Spleen (tissue), 11 donors: ENCODE results near the gene PAPPA2. TPM values are rescaled to one million over a fixed set of nuclear protein-coding genes. Genes with fewer than 3 reads are reported as not detected.

Source experiments
- DNase-seq: peaks from one replicate; pipeline ENCODE4 v3.0.0-alpha.2; 2020
- H3K27ac ChIP-seq, 8 donors: fragments of 200-600 bp; sonication (generic) in 7 of 8; 1 replicate in 4 of 8; 2 replicates in 4 of 8; pipeline versions ENCODE4 v1.5.0 to v1.8.0; 2016 to 2021; ENCODE audit warnings: inconsistent platforms in 4 of 8, mild to moderate bottlenecking in 4 of 8, moderate library complexity in 1 of 8
- H3K27me3 ChIP-seq, 7 donors: fragments of 200-600 bp; sonication (generic) in 6 of 7; replicated peaks in 1 of 7; 1 replicate in 4 of 7; 2 replicates in 3 of 7; pipeline versions ENCODE4 v1.5.0 to v1.8.0; 2016 to 2021; ENCODE audit warnings: inconsistent platforms in 3 of 7, mild to moderate bottlenecking in 1 of 7
- H3K36me3 ChIP-seq, 6 donors: fragments of 200-600 bp; sonication (generic) in 5 of 6; 1 replicate in 4 of 6; 2 replicates in 2 of 6; pipeline versions ENCODE4 v1.5.0 to v1.8.0; 2016 to 2021; ENCODE audit warnings: inconsistent platforms in 2 of 6
- H3K4me1 ChIP-seq, 6 donors: fragments of 200-600 bp; sonication (generic) in 5 of 6; 1 replicate in 3 of 6; 2 replicates in 3 of 6; pipeline versions ENCODE4 v1.5.0 to v1.8.0; 2016 to 2021; ENCODE audit warnings: inconsistent platforms in 3 of 6
- H3K4me3 ChIP-seq, 8 donors: fragments of 200-600 bp; sonication (generic) in 7 of 8; 1 replicate in 4 of 8; 2 replicates in 4 of 8; pipeline versions ENCODE4 v1.5.0 to v1.8.0; 2016 to 2021; ENCODE audit warnings: inconsistent platforms in 4 of 8, mild to moderate bottlenecking in 4 of 8, moderate library complexity in 2 of 8
- H3K9me3 ChIP-seq, 8 donors: fragments of 200-600 bp; sonication (generic) in 7 of 8; 1 replicate in 4 of 8; 2 replicates in 4 of 8; pipeline versions ENCODE4 v1.5.0 to v1.8.0; 2016 to 2021; ENCODE audit warnings: inconsistent platforms in 4 of 8
- POLR2A ChIP-seq, 3 donors: fragments of 450-650 bp; IDR thresholded peaks; one replicate each; pipeline ENCODE4 v1.5.1; 2017; ENCODE audit warnings: antibody characterized with exemption in 3 of 3, mild to moderate bottlenecking in 1 of 3
- POLR2AphosphoS5 ChIP-seq, 3 donors: sonication (generic); formaldehyde crosslinking; IDR thresholded peaks; one replicate each; pipeline ENCODE4 v1.5.1; 2017; ENCODE audit warnings: antibody characterized with exemption in 3 of 3
- WGBS, 5 donors: extraction: QIAGEN DNeasy Blood & Tissue Kit in 3 of 5; methylation state at CpG; one replicate each; pipeline versions ENCODE4 v1.1.5 to v1.1.7; 2013 to 2018; 5-methylcytosine and 5-hydroxymethylcytosine counted together
- intact Hi-C: fragments of 100-400 bp; cut with DNase I; formaldehyde crosslinking; loops from one replicate; pipeline ENCODE4 v1.15.0; 2023; ENCODE audit warnings: low total_unique reads
- polyA plus RNA-seq, 3 donors: library from polyadenylated mRNA; stranded (reverse); fragments of 200-250 nt; gene quantifications; one replicate each; pipeline ENCODE4 v1.2.1, GENCODE V29; 2013
- total RNA-seq, 7 donors: library from RNA; depleted of rRNA in 3 of 7; stranded (reverse); fragments of >200 nt in 3 of 7; fragmentation: NEBNext Ultra II Directional in 4 of 7; extraction: Animal tissue kit (Norgen Biotek cat#: 25700) in 4 of 7; gene quantifications; one replicate each; pipeline versions ENCODE4 v1.1.0 to v1.2.1, GENCODE V29; 2016 to 2021
- TF ChIP-seq, protein P1 (sequence below), 11 experiments: fragments of 200-600 bp in 7 of 11; fragments of 450-650 bp in 4 of 11; sonication (generic) in 4 of 11; IDR thresholded peaks in 8 of 11; conservative IDR thresholded peaks in 3 of 11; 1 replicate in 7 of 11; 2 replicates in 4 of 11; pipeline versions ENCODE4 v1.4.0 to v1.8.0; 2016 to 2021; ENCODE audit warnings: antibody characterized with exemption in 11 of 11, inconsistent platforms in 4 of 11, mild to moderate bottlenecking in 1 of 11
- donor health status: healthy with polysubstance abuse.
- donor health status: DM: no; HTN: no; CAD: no; lungs with moderate emphysema.
- donor health status: DM: no; HTN: no; CAD: no.
- donor health status: Bipolar disorder and iron deficiency.
- donor health status: healthy.
- donor health status: DM: no; HTN: no; CAD: no.
- donor health status: DM: yes; HTN: yes; CAD: no.

Gene PAPPA2
- total and polyA plus RNA-seq, 10 donors: 0.02 to 0.76 (median 0.06) TPM; not detected in 3

DNA sequence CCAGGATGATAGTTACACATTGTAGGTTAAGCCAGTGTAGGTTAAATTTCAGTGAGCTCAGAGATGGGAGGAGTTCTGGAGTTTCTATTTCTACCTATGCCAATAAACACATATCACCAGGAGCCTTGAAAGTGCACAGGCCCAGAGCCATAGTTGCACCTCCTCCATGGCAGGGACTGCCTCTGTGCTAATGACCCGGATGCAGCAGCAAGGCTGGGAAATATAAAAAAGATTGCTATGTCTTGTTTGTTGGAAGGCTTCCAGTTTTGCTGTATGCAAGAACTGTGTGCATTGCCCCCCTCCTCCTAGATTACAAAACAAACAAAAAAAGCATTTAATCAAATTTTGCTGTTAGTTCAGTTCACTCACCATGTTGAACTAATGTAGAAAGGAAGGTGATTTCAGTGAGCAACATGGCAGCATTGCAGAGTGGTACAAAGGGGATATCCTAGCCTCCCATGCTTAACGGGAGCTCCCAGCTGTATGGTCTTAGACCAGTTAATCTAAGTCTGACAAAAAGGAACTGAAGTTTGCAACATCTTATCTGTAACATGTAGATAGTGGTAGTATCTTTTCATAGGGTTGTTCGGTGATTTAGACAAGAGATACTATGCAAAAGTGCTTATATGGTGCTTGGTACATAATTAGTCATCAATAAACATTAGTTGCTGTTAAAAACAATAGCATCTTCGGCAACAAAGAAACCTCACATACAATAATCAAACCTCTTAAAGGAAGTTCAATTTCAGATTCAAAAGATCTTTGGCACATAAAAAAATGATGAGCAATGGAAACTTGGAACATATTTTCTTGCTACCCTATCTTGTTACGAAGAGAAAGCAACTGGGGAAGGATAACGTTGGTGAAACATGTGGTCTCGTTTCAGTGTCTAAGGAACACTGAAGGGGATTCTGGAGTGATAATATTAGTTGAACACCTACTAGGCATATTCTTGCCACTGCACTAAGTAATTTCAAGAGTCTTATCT, 392.1 kb downstream of the PAPPA2 start:
- TF ChIP-seq POLR2AphosphoS5 (IDR thresholded peaks at IDR 0.05): no peak
- no peak for TF ChIP-seq POLR2A (IDR thresholded peaks at IDR 0.05)
- TF ChIP-seq, protein P1, sequence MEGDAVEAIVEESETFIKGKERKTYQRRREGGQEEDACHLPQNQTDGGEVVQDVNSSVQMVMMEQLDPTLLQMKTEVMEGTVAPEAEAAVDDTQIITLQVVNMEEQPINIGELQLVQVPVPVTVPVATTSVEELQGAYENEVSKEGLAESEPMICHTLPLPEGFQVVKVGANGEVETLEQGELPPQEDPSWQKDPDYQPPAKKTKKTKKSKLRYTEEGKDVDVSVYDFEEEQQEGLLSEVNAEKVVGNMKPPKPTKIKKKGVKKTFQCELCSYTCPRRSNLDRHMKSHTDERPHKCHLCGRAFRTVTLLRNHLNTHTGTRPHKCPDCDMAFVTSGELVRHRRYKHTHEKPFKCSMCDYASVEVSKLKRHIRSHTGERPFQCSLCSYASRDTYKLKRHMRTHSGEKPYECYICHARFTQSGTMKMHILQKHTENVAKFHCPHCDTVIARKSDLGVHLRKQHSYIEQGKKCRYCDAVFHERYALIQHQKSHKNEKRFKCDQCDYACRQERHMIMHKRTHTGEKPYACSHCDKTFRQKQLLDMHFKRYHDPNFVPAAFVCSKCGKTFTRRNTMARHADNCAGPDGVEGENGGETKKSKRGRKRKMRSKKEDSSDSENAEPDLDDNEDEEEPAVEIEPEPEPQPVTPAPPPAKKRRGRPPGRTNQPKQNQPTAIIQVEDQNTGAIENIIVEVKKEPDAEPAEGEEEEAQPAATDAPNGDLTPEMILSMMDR (IDR thresholded peaks at IDR 0.05 in 8 of 11, conservative IDR thresholded peaks at IDR 0.05 in 3 of 11): no peak
- no peaks in the 10 kb centered on the region for H3K4me1 ChIP-seq
- DNase-seq: no peak
- 82 to 89% (median 85%) methylated on average over 7 of the region's 7 CpGs for WGBS, 5 donors
- H3K4me3 ChIP-seq: no peak overlapping the region
- no peaks in the 10 kb centered on the region for H3K9me3 ChIP-seq
- H3K36me3 ChIP-seq: no peaks in the 10 kb centered on the region
- no peak overlapping the region for H3K27ac ChIP-seq
- no peaks in the 10 kb centered on the region for H3K27me3 ChIP-seq
- intact Hi-C loops: no loop called here

DNA sequence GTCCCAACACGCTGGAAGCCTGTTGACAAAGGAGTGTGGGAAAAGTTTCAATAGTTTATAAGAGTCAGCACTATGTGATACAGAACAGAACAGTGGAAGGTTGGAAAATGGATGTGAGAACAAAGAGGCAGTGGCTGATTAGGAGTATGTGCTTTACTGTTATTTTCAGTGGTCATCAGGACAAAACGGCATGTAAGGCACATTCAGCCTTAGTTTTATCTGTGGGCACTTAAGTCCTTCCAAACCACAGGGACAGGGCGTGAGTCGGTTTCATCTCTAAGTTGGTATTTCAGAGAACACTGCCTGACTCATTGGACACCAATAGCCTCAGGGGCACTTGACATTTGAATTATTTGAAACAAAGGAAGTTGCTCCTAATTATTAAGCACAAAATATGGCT, 394.7 kb downstream of the PAPPA2 start:
- H3K4me3 ChIP-seq: no peak overlapping the region
- H3K36me3 ChIP-seq: no peaks in the 10 kb centered on the region
- no peak for DNase-seq
- no peaks in the 10 kb centered on the region for H3K4me1 ChIP-seq
- H3K27me3 ChIP-seq: no peaks in the 10 kb centered on the region
- 70 to 81% (median 77%) methylated on average over 4 of the region's 4 CpGs for WGBS, 5 donors
- H3K27ac ChIP-seq: no peak overlapping the region
- TF ChIP-seq POLR2A (IDR thresholded peaks at IDR 0.05) (no peak), POLR2AphosphoS5 (IDR thresholded peaks at IDR 0.05) (no peak)
- TF ChIP-seq, protein P1 (IDR thresholded peaks at IDR 0.05 in 8 of 11, conservative IDR thresholded peaks at IDR 0.05 in 3 of 11): no peak
- no peaks in the 10 kb centered on the region for H3K9me3 ChIP-seq
- intact Hi-C loops: no loop called here

DNA sequence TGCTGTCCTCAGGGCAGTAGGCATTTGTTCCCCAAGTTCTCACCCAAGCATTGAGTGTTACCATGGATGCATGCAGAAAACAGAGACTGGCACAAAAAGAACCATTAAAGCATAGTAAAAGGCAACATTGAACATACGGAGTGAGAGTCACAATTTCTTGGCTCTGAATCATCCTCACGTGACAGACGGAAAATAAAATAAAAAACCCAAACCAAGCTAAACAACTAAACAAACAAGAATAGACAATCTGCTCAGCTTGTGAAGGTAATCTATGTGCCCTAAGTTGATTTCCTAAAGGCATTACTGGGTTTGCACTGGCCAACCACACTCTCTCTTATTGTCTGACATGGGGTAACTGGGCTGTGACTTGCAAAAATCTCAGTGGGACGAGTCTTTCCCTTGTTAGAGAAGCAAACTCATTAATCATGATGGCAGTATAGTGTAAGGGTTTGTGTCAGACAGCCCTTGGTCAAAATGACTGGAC, 395.5 kb downstream of the PAPPA2 start:
- 64 to 71% (median 66%) methylated on average over 4 of the region's 4 CpGs for WGBS, 5 donors
- H3K4me1 ChIP-seq: no peaks in the 10 kb centered on the region
- intact Hi-C loops: no loop called here
- no peaks in the 10 kb centered on the region for H3K9me3 ChIP-seq
- TF ChIP-seq, protein P1 (IDR thresholded peaks at IDR 0.05 in 8 of 11, conservative IDR thresholded peaks at IDR 0.05 in 3 of 11): no peak
- TF ChIP-seq POLR2A (IDR thresholded peaks at IDR 0.05): no peak
- no peak for TF ChIP-seq POLR2AphosphoS5 (IDR thresholded peaks at IDR 0.05)
- no peaks in the 10 kb centered on the region for H3K36me3 ChIP-seq
- no peak overlapping the region for H3K27ac ChIP-seq
- H3K4me3 ChIP-seq: no peak overlapping the region
- no peak for DNase-seq
- H3K27me3 ChIP-seq: no peaks in the 10 kb centered on the region

DNA sequence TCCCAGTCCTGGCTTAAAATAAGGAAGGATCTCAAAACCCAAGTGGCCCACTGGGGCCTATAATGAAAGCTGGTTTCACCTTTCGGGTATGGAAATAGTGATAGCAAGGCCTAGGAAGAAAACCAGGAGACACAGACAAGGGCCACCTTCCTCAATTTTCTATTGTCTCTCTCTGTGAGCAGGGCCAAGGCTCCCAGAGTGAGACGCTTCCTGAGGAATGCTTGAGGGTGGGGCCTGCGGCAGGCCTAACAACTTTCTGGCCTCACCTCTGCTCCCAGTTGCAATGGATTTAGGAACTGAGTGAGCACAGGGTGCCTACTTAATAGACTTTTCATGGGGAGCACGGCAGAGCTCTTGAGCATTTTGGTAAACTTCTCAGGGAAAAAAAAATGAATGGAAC, 400.6 kb downstream of the PAPPA2 start:
- WGBS, 5 donors: 70 to 89% (median 77%) methylated on average over 4 of the region's 4 CpGs

More for the DNA sequence above, 400.6 kb downstream of the PAPPA2 start:
- Histone ChIP-seq H3K27me3 (no peaks in the 10 kb centered on the region), H3K9me3 (no peaks in the 10 kb centered on the region), H3K4me1 (no peaks in the 10 kb centered on the region), H3K36me3 (no peaks in the 10 kb centered on the region), H3K27ac (no peak overlapping the region), H3K4me3 (no peak overlapping the region)
- TF ChIP-seq POLR2AphosphoS5 (IDR thresholded peaks at IDR 0.05): no peak
- TF ChIP-seq, protein P1 (IDR thresholded peaks at IDR 0.05 in 8 of 11, conservative IDR thresholded peaks at IDR 0.05 in 3 of 11): no peak
- TF ChIP-seq POLR2A (IDR thresholded peaks at IDR 0.05): no peak
- intact Hi-C loops: no loop called here
- DNase-seq: no peak
